ENCODE data around the gene CPE. TPM values are rescaled to one million over a fixed set of nuclear protein-coding genes. Genes with fewer than 3 reads are reported as not detected.

The CPE gene
- total RNA-seq, 3 donors from 2014 or later (not counting 1 experiment from before 2014, with no cell fraction given): not detected

DNA sequence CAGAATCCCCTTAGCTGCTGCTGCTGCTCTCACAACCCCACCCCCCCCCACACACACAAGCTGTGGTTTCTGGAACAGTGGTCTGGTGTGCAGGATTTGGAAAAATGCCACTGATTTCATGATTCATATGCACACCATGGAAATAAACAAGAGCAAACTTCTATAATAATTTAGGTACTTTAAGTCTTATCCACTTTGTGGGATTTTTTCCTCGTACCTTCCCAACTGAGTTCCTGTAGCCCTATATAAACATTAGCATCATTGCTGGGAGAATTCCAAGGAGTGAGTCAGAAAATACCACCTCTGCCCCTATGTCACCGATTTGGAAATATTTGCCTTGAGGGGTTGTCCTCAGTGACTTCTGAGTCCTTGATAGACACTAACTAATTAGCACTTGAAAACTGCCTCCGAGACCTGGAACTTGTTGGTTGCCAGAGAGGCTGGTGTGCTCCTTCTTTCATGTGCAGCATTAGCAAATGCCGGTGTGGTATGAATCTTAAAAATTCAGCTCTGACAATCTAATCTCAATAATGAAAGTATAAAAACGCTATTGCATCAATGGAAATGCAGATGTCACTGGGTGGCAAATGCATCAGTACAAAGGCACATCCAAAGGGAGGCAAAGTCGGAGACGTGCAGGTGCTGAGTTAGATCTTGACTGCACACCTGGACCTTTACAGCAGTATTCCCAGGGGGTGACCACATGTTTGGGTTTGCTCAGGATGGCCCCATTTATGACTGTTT is 61.8 kb downstream of the CPE start:
- H3K4me1 Mint-ChIP-seq: no peaks in the 10 kb centered on the region
- TF ChIP-seq, protein P1, sequence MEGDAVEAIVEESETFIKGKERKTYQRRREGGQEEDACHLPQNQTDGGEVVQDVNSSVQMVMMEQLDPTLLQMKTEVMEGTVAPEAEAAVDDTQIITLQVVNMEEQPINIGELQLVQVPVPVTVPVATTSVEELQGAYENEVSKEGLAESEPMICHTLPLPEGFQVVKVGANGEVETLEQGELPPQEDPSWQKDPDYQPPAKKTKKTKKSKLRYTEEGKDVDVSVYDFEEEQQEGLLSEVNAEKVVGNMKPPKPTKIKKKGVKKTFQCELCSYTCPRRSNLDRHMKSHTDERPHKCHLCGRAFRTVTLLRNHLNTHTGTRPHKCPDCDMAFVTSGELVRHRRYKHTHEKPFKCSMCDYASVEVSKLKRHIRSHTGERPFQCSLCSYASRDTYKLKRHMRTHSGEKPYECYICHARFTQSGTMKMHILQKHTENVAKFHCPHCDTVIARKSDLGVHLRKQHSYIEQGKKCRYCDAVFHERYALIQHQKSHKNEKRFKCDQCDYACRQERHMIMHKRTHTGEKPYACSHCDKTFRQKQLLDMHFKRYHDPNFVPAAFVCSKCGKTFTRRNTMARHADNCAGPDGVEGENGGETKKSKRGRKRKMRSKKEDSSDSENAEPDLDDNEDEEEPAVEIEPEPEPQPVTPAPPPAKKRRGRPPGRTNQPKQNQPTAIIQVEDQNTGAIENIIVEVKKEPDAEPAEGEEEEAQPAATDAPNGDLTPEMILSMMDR (IDR thresholded peaks at IDR 0.05): no peak
- ATAC-seq (no peak), DNase-seq (no peak)
- peaks cover 4% of the 10 kb centered on the region for H3K27me3 ChIP-seq (ENCODE audit: control insufficient read depth, insufficient read depth, low read length)
- H3K27me3 Mint-ChIP-seq (ENCODE audit: low read depth in 2 of 2): peaks cover 9 to 14% of the 10 kb centered on the region in 2 donors
- no peaks in the 10 kb centered on the region for H3K9me3 Mint-ChIP-seq
- H3K36me3 ChIP-seq (ENCODE audit: control insufficient read depth, insufficient read depth, low read length): no peaks in the 10 kb centered on the region
- no peak overlapping the region for H3K27ac ChIP-seq (ENCODE audit: low read length)
- 91% methylated on average over 7 of the region's 7 CpGs for WGBS (ENCODE audit: insufficient coverage)
- no peaks in the 10 kb centered on the region for H3K9me3 ChIP-seq (ENCODE audit: control insufficient read depth, insufficient read depth, low read length)
- H3K36me3 Mint-ChIP-seq: no peaks in the 10 kb centered on the region
- H3K4me3 Mint-ChIP-seq: no peak overlapping the region
- H3K4me1 ChIP-seq (ENCODE audit: control insufficient read depth, insufficient read depth, low read length): no peaks in the 10 kb centered on the region
- intact Hi-C loops (cut with micrococcal nuclease): no loop called here
- no peak overlapping the region for H3K27ac Mint-ChIP-seq
- H3K4me3 ChIP-seq (ENCODE audit: low read length): no peak overlapping the region

DNA sequence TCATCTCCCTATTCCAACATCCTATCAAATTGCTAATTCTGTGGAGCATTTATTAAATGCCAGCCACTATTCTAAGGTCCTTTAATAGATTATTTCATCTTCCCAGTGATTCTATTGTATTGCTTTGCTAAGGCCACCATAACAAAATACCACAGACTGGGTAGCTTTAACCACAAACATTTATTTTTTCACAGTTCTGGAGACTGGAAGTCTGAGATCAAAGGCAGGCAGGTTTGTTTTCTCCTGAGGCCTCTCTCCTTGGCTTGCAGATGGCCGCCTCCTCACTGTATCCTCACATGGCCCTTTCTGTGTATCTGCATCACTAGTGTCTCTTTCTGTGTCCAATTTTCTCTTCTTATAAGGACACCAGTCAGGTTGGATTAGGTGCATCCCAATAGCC is 64.5 kb downstream of the CPE start:
- TF ChIP-seq, protein P1 (IDR thresholded peaks at IDR 0.05): no peak
- 38% methylated on average over 1 of the region's 1 CpG for WGBS (ENCODE audit: insufficient coverage)
- H3K4me3 ChIP-seq (ENCODE audit: low read length): no peak overlapping the region

DNA sequence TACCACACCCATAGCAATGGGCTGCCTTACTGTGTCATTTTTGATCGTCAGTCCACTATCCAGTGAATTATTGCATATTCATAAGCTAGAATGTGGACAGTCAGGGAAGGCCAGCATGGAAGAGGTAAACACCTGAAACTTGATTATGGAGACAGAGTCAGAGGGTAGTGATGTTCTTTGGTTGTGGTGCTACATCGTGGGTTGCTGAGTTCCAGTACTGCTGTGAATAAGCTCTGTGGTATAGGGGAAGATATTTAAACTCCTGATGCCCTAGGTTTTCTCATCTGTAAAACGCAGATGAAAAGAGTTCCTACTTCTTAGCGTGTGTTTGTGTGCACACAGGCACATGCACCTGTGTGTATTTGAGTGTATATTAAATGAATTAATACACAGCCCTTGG is 69.9 kb downstream of the CPE start:
- no peaks in the 10 kb centered on the region for H3K9me3 ChIP-seq (ENCODE audit: control insufficient read depth, insufficient read depth, low read length)
- 89% methylated on average over 4 of the region's 4 CpGs for WGBS (ENCODE audit: insufficient coverage)
- intact Hi-C loops (cut with micrococcal nuclease): no loop called here
- H3K27me3 ChIP-seq (ENCODE audit: control insufficient read depth, insufficient read depth, low read length): no peaks in the 10 kb centered on the region
- Mint-ChIP-seq H3K9me3 (no peaks in the 10 kb centered on the region), H3K27ac (no peak overlapping the region), H3K4me3 (no peak overlapping the region), H3K36me3 (no peaks in the 10 kb centered on the region), H3K27me3 (ENCODE audit: low read depth in 2 of 2) (peaks cover 8 to 10% of the 10 kb centered on the region in 2 donors), H3K4me1 (peaks cover 6% of the 10 kb centered on the region in 2 donors)
- DNase-seq: no peak
- H3K4me1 ChIP-seq (ENCODE audit: control insufficient read depth, insufficient read depth, low read length): no peaks in the 10 kb centered on the region
- H3K4me3 ChIP-seq (ENCODE audit: low read length): no peak overlapping the region
- H3K36me3 ChIP-seq (ENCODE audit: control insufficient read depth, insufficient read depth, low read length): no peaks in the 10 kb centered on the region
- TF ChIP-seq, protein P1 (IDR thresholded peaks at IDR 0.05): no peak
- H3K27ac ChIP-seq (ENCODE audit: low read length): no peak overlapping the region
- no peak for ATAC-seq

More for the DNA sequence above, 64.5 kb downstream of the CPE start:
- no peak for ATAC-seq
- peaks cover 6 to 14% of the 10 kb centered on the region in 2 donors for H3K27me3 Mint-ChIP-seq (ENCODE audit: low read depth in 2 of 2)
- H3K4me3 Mint-ChIP-seq: no peak overlapping the region
- H3K9me3 Mint-ChIP-seq: no peaks in the 10 kb centered on the region
- H3K4me1 ChIP-seq (ENCODE audit: control insufficient read depth, insufficient read depth, low read length): no peaks in the 10 kb centered on the region
- no peaks in the 10 kb centered on the region for H3K4me1 Mint-ChIP-seq
- intact Hi-C loops (cut with micrococcal nuclease): no loop called here
- H3K36me3 ChIP-seq (ENCODE audit: control insufficient read depth, insufficient read depth, low read length): no peaks in the 10 kb centered on the region
- peaks cover 4% of the 10 kb centered on the region for H3K27me3 ChIP-seq (ENCODE audit: control insufficient read depth, insufficient read depth, low read length)
- no peak overlapping the region for H3K27ac ChIP-seq (ENCODE audit: low read length)
- DNase-seq: no peak
- H3K9me3 ChIP-seq (ENCODE audit: control insufficient read depth, insufficient read depth, low read length): no peaks in the 10 kb centered on the region
- H3K36me3 Mint-ChIP-seq: no peaks in the 10 kb centered on the region
- H3K27ac Mint-ChIP-seq: no peak overlapping the region

DNA sequence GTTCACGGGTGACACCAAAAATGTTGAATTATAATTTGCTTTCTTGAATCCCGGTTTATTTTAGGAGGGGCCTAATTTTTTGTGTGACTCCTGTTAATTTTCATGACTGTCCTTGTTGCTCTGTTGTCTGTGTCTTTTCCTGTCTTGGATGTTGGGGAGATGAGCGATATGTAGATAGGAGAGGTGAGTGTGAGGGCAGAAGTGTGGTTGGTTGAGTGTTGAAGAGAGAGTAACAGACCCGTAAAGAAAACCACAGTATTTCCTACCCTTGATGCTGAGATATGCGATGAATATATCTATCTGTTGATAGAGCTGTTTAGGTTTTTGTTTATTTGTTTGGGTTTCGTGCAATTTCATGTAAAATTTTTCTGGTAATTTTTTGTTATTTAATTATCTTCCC is 70.5 kb downstream of the CPE start:
- Mint-ChIP-seq H3K4me1 (peaks cover 6% of the 10 kb centered on the region in 2 donors), H3K9me3 (no peaks in the 10 kb centered on the region), H3K36me3 (no peaks in the 10 kb centered on the region), H3K27me3 (ENCODE audit: low read depth in 2 of 2) (peaks cover 8 to 10% of the 10 kb centered on the region in 2 donors), H3K27ac (no peak overlapping the region), H3K4me3 (no peak overlapping the region)
- ATAC-seq: no peak
- TF ChIP-seq, protein P1 (IDR thresholded peaks at IDR 0.05): no peak
- H3K9me3 ChIP-seq (ENCODE audit: control insufficient read depth, insufficient read depth, low read length): no peaks in the 10 kb centered on the region
- H3K4me3 ChIP-seq (ENCODE audit: low read length): no peak overlapping the region
- 45% methylated on average over 5 of the region's 6 CpGs for WGBS (ENCODE audit: insufficient coverage)
- H3K4me1 ChIP-seq (ENCODE audit: control insufficient read depth, insufficient read depth, low read length): no peaks in the 10 kb centered on the region
- intact Hi-C loops (cut with micrococcal nuclease): no loop called here
- no peak for DNase-seq
- no peak overlapping the region for H3K27ac ChIP-seq (ENCODE audit: low read length)
- H3K27me3 ChIP-seq (ENCODE audit: control insufficient read depth, insufficient read depth, low read length): no peaks in the 10 kb centered on the region
- H3K36me3 ChIP-seq (ENCODE audit: control insufficient read depth, insufficient read depth, low read length): no peaks in the 10 kb centered on the region

All from natural killer cell (primary cell).